GM20000 (cell line): ENCODE data around the gene FOXL3.
"Not testable (repeated sequence)": the region's sequence is repeated elsewhere in the genome, so short reads cannot be mapped to it uniquely, and the experiment has no call there.

ENCODE experiments used
- DNase-seq: peaks from one replicate; pipeline ENCODE4 v3.0.0; 2012; ENCODE audit warnings: low spot score
- CTCF ChIP-seq: IDR thresholded peaks from 2 replicates; pipeline ENCODE4 v1.5.1; 2012; ENCODE audit warnings: mild to moderate bottlenecking, control low read depth; ENCODE audit errors: extremely low read depth, missing control alignments

FOXL3 gene

GRCh38 chr7:293681-294439 lies 3.9 kb downstream of the FOXL3 start:
- DNase-seq, result no peak
- no peak for TF ChIP-seq CTCF

DNA sequence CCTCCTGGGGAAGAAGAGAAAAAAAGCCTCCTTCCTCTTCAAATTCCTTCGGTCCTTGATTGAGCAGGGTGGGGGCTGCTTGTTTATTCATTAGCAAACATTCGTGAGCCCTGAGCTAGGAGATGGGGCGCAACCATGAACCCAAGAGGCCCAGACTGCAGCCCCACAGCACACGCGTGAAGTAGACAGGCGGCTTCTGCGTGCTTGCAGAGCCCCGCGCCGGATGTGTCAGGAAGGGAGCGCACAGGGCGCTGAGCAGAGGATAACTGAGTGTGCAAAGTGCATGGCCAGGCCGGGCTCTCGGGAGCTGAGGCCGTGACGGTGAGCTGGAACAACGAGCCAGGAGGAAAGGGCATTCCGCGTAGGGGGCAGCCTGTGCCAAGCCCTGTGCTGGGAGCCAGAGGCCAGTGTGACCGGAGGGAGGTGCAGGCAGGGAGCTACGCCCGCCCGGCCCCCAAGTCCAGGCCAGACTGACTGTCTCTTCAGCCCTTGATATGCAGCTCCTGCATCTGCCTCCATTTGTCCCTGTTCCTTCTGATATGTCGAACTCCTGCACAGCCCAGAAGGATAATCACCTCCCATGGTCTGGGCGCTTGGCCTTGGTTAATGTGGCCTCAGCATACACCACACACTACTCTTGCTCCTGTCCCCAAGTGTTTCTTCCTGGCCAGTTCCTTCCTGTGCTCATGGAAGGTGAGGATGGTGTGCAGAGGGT lies 4.6 kb downstream of the FOXL3 start:
- no peak for TF ChIP-seq CTCF
- no peak for DNase-seq

DNA sequence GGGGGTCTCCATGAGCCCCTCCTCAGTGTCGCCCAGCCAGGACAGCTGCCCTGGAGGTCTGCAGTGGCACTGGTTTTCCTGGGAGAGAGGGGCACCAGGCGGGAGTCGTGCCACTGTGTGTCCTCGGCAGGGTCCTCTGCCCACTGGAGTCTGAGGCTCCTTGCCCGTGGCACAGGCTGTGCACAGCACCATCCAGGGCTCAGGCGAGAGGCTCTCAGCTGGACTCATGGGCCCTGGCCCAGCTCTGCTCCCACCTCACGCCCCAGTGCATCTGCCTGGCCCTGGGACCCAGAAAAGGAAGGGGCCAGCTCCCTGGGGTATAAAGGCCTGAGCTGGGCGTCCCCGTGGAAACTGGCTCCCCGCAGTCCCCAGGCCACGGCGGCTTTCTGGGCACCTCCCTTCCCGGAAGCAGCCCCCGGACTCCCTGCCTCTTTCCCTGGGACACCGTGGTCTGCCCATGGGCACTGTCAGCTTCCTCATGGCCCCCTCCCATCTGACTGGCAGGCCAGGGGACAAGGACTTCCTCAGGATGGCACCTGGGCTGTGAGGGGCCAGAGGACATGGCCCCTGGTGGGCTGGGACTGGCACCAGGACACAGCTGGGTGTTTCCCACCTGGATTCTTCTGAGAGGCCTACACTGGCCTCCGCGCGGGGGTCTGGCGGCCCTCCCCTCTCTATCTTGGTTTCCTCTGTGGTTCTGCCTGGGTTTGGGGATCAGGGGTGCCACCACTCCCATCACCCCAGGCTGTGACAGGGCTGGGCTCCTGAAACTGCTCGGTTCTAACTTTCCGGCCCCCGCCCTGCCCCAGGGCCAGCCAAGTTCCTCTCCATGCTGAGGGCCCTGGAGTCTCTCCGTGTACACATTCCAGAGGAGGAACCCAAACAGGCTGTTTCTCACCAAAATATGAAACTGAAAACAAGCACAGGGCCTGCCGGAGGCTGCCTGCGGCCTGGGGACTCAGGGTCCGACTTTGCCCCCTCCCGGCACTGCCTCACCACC lies 5.5 kb downstream of the FOXL3 start:
- no peak for TF ChIP-seq CTCF
- DNase-seq, result no peak

DNA sequence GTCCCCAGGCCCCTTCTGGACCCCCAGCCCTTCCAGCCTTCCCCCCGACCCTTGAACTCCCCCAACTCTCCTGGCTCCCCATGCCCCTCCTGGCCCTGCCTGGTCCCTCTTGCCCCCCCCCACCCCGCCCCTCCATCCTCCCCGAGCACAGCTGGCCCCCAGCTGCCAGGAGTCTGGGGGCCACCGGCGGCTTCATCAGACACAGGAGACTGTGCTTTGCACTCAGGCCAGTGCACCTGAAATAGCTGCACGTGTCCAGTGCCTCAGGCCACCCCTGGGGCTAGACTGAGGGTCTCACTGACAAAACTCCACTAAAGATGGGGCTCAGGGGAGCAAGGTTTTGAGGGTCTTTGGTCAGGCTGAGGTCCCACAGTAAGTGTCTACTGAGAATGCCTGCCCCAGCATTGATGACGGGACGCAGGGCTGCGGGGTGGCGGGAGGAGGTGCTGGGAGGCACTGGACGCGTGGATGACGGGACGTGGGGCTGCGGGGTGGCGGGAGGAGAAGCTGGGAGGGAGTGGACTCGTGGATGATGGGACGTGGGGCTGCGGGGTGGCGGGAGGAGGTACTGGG lies 6.5 kb downstream of the FOXL3 start:
- no peak for DNase-seq
- TF ChIP-seq CTCF, result no peak

- not testable (repeated sequence) for DNase-seq
Observed at GRCh38 chr7:297141-297540, 7.2 kb downstream of the FOXL3 start.

GRCh38 chr7:297611-298374 lies 7.8 kb downstream of the FOXL3 start:
- DNase-seq, result no peak
- TF ChIP-seq CTCF, result no peak

DNA sequence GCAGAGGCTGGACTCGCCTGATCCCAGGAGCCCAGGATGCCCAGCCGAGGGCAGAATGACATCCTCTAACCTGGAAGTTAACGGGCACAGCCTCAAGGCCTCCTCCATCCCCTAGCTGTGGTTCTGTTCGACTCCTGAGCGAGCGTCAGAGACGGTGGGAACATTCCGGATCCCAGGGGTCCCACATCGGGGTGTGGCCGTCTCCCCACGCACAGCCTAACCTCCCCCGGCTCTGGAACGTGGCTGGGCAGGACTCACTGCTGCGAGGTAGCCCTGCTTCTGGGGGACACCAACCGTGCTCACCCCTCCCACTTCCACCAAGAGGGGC lies 8.4 kb downstream of the FOXL3 start:
- no peak for TF ChIP-seq CTCF
- no peak for DNase-seq
